Smooth muscle cell (in vitro differentiated cells): ENCODE measurements around the gene PRKAR1B. TPM values are rescaled to one million over a fixed set of nuclear protein-coding genes. Genes with fewer than 3 reads are reported as not detected.

Experiments used
- DNase-seq: peaks from one replicate; lab custom pipeline; 2025; ENCODE audit not compliant: unreplicated experiment; lab: John Stamatoyannopoulos, UW
- H2AFZ ChIP-seq: fragments of 200-600 bp; sonication (generic); 2 replicates; pipeline ENCODE4 v1.6.0; 2016; ENCODE audit warnings: antibody characterized with exemption, low read depth, mild to moderate bottlenecking
- H3F3A ChIP-seq: fragments of 200-600 bp; sonication (generic); 2 replicates; pipeline ENCODE4 v1.6.0; 2017; ENCODE audit warnings: antibody characterized with exemption, low read depth
- H3K27ac ChIP-seq: fragments of 200-600 bp; sonication (generic); 2 replicates; pipeline ENCODE4 v1.5.1; 2016; ENCODE audit warnings: low read depth, mild to moderate bottlenecking
- H3K27me3 ChIP-seq: fragments of 200-600 bp; sonication (generic); 2 replicates; pipeline ENCODE4 v1.6.1; 2016; ENCODE audit warnings: low read depth, mild to moderate bottlenecking
- H3K36me3 ChIP-seq: fragments of 200-600 bp; sonication (generic); 2 replicates; pipeline ENCODE4 v1.5.1; 2016; ENCODE audit warnings: low read depth
- H3K4me1 ChIP-seq: fragments of 200-600 bp; sonication (generic); 2 replicates; pipeline ENCODE4 v1.5.1; 2016; ENCODE audit warnings: low read depth
- H3K4me2 ChIP-seq: fragments of 200-600 bp; sonication (generic); 2 replicates; pipeline ENCODE4 v1.6.0; 2016; ENCODE audit warnings: mild to moderate bottlenecking
- H3K4me3 ChIP-seq: fragments of 200-600 bp; sonication (generic); 2 replicates; pipeline ENCODE4 v1.5.1; 2016; ENCODE audit warnings: mild to moderate bottlenecking
- H3K79me2 ChIP-seq: fragments of 200-600 bp; sonication (generic); 2 replicates; pipeline ENCODE4 v1.6.0; 2016; ENCODE audit warnings: low read depth, mild to moderate bottlenecking
- H3K9ac ChIP-seq: fragments of 200-600 bp; sonication (generic); 2 replicates; pipeline ENCODE4 v1.6.0; 2016; ENCODE audit warnings: low read depth
- H3K9me3 ChIP-seq: fragments of 200-600 bp; sonication (generic); replicated peaks from 2 replicates; pipeline ENCODE4 v1.5.1; 2016; ENCODE audit warnings: low read depth
- H4K20me1 ChIP-seq: fragments of 200-600 bp; sonication (generic); 2 replicates; pipeline ENCODE4 v1.6.0; 2016; ENCODE audit warnings: low read depth
- CTCF ChIP-seq: fragments of 200-600 bp; sonication (generic); IDR thresholded peaks from 2 replicates; pipeline ENCODE4 v1.5.1; 2017; ENCODE audit warnings: borderline replicate concordance, mild to moderate bottlenecking, antibody characterized with exemption; ENCODE audit not compliant: insufficient read depth, poor library complexity, severe bottlenecking
- WGBS: methylation state at CpG from one replicate; pipeline ENCODE4 v1.1.7; 2016; ENCODE audit warnings: low lambda C conversion rate; 5-methylcytosine and 5-hydroxymethylcytosine counted together
- polyA plus RNA-seq: library from polyadenylated mRNA; unstranded; fragments of >200 nt; fragmentation: Nextera tagmentation; extraction: Ambion mirVana; gene quantifications from 2 replicates; pipeline ENCODE4 v1.2.1, GENCODE V29; 2016
- total RNA-seq: library from RNA; depleted of rRNA; stranded (reverse); fragments of >200 nt; gene quantifications from 2 replicates; pipeline ENCODE4 v1.2.3, GENCODE V29; 2014

Gene PRKAR1B
- total and polyA plus RNA-seq, 2 experiments from 2014 or later = 5.3 to 10.1 TPM

- 97% methylated on average over 25 of the region's 25 CpGs for WGBS
- H4K20me1 ChIP-seq = no peaks in the 10 kb centered on the region
- no peak overlapping the region for H3K27ac ChIP-seq
- H3F3A ChIP-seq = no peaks in the 10 kb centered on the region
- H3K4me2 ChIP-seq = no peak overlapping the region
- H3K9ac ChIP-seq = no peak overlapping the region
- H3K79me2 ChIP-seq = no peaks in the 10 kb centered on the region
- DNase-seq = no peak
- H3K4me1 ChIP-seq = no peaks in the 10 kb centered on the region
- H3K27me3 ChIP-seq = no peaks in the 10 kb centered on the region
- no peaks in the 10 kb centered on the region for H3K36me3 ChIP-seq
- H2AFZ ChIP-seq = no peak overlapping the region
- no peak for TF ChIP-seq CTCF
- no peak overlapping the region for H3K4me3 ChIP-seq
- no peaks in the 10 kb centered on the region for H3K9me3 ChIP-seq
These were observed 35.6 kb downstream of the PRKAR1B start for GRCh38 chr7:691361-692045.

- 94% methylated on average over 18 of the region's 27 CpGs for WGBS
- Histone ChIP-seq H3K4me2 (no peak overlapping the region), H3K9ac (no peak overlapping the region), H3F3A (no peaks in the 10 kb centered on the region), H3K79me2 (no peaks in the 10 kb centered on the region), H3K4me1 (no peaks in the 10 kb centered on the region), H2AFZ (no peak overlapping the region), H3K4me3 (no peak overlapping the region), H3K27me3 (no peaks in the 10 kb centered on the region), H3K36me3 (no peaks in the 10 kb centered on the region), H3K9me3 (peaks cover 5% of the 10 kb centered on the region), H4K20me1 (no peaks in the 10 kb centered on the region), H3K27ac (no peak overlapping the region)
- DNase-seq = no peak
- no peak for TF ChIP-seq CTCF
These were observed 36.4 kb downstream of the PRKAR1B start for GRCh38 chr7:690478-691360.

- Histone ChIP-seq H3K27ac (no peak overlapping the region), H3K9me3 (peaks cover 10% of the 10 kb centered on the region), H3K79me2 (no peaks in the 10 kb centered on the region), H3K4me1 (no peaks in the 10 kb centered on the region), H3K36me3 (no peaks in the 10 kb centered on the region), H3K4me2 (no peak overlapping the region), H3K9ac (no peak overlapping the region), H3K27me3 (no peaks in the 10 kb centered on the region), H3K4me3 (no peak overlapping the region), H4K20me1 (no peaks in the 10 kb centered on the region), H3F3A (no peaks in the 10 kb centered on the region), H2AFZ (no peak overlapping the region)
- no peak for TF ChIP-seq CTCF
- WGBS = 97% methylated on average over 1 of the region's 1 CpG
- DNase-seq = no peak
These were observed 41.5 kb downstream of the PRKAR1B start for GRCh38 chr7:685540-685939.
